ENCODE measurements around the gene CYB561D2. TPM values are rescaled to one million over a fixed set of nuclear protein-coding genes. Genes with fewer than 3 reads are reported as not detected.
A peak's percentile ranks its signal among the peaks of the same experiment; 100 is the strongest.
"Not testable (repeated sequence)": the region's sequence is repeated elsewhere in the genome, so short reads cannot be mapped to it uniquely, and the experiment has no call there.

Gene CYB561D2
- total and polyA plus RNA-seq, 2 donors (not counting 1 experiment from before 2014, with no cell fraction given) = 39.5 to 78.9 TPM

GRCh38 chr3:50303013-50303815 lies 47.4 kb upstream of the CYB561D2 start, which contains the start of gene HYAL1:
TSS of gene HYAL1 (minus strand) at chr3:50303574. CDS start at chr3:50302956, 618 bp downstream.
- no peaks in the 10 kb centered on the region for H3K27me3 ChIP-seq (replicated peaks in 1 of 4; ENCODE audit: control extremely low read depth in 1 of 4, control insufficient read depth in 3 of 4, insufficient read depth in 4 of 4, low read length in 3 of 4)
- H2AFZ ChIP-seq (ENCODE audit: insufficient read depth, low read depth, low read length, poor library complexity, severe bottlenecking) = no peak within 1 kb of the TSS
- ChIA-PET CTCF (interaction anchor here (0.5 to 0.6 kb wide), 2 partner anchors 22 to 51 kb away, joined by 3 read pairs; no protein-coding TSS in a partner anchor), POLR2A (no interaction called here)
- H3K9ac ChIP-seq (ENCODE audit: low read length) = no peak within 1 kb of the TSS
- DNase-seq (no peak), ATAC-seq (ENCODE audit: low read depth) (no peak)
- no peaks in the 10 kb centered on the region for H3K36me3 ChIP-seq (replicated peaks in 1 of 2; ENCODE audit: control extremely low read depth in 1 of 2, control insufficient read depth in 1 of 2, extremely low read depth in 1 of 2, insufficient read depth in 2 of 2, low read length in 1 of 2)
- H3K4me1 ChIP-seq (ENCODE audit: control insufficient read depth in 2 of 2, insufficient read depth in 2 of 2, low read length in 2 of 2) = peaks cover 14 to 24% of the 10 kb centered on the region in 2 donors
- no peak within 1 kb of the TSS for H3K4me2 ChIP-seq (replicated peaks; ENCODE audit: low read depth, low read length, poor library complexity, severe bottlenecking)
- H3K27ac ChIP-seq (ENCODE audit: low read length in 2 of 2) = no peak within 1 kb of the TSS
- Mint-ChIP-seq H3K27me3 (no peaks in the 10 kb centered on the region), H3K9me3 (ENCODE audit: insufficient read depth) (no peaks in the 10 kb centered on the region), H3K4me1 (peaks cover 30% of the 10 kb centered on the region), H3K4me3 (no peak within 1 kb of the TSS), H3K27ac (no peak within 1 kb of the TSS)
- TF ChIP-seq EZH2 (IDR thresholded peaks at IDR 0.05; ENCODE audit: borderline replicate concordance, insufficient read depth, low read depth, low read length, poor library complexity, severe bottlenecking) = no peak
- TF ChIP-seq, protein P1, sequence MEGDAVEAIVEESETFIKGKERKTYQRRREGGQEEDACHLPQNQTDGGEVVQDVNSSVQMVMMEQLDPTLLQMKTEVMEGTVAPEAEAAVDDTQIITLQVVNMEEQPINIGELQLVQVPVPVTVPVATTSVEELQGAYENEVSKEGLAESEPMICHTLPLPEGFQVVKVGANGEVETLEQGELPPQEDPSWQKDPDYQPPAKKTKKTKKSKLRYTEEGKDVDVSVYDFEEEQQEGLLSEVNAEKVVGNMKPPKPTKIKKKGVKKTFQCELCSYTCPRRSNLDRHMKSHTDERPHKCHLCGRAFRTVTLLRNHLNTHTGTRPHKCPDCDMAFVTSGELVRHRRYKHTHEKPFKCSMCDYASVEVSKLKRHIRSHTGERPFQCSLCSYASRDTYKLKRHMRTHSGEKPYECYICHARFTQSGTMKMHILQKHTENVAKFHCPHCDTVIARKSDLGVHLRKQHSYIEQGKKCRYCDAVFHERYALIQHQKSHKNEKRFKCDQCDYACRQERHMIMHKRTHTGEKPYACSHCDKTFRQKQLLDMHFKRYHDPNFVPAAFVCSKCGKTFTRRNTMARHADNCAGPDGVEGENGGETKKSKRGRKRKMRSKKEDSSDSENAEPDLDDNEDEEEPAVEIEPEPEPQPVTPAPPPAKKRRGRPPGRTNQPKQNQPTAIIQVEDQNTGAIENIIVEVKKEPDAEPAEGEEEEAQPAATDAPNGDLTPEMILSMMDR (IDR thresholded peaks at IDR 0.05) = no peak
- 84% methylated on average over 14 of the region's 14 CpGs for whole genome bisulfite sequencing (ENCODE audit: insufficient coverage)
- peaks cover 0 to 9% (median 0%) of the 10 kb centered on the region in 3 donors for H3K9me3 ChIP-seq (ENCODE audit: control extremely low read depth in 1 of 3, control insufficient read depth in 2 of 3, insufficient read depth in 1 of 3, low read length in 2 of 3)
- no peaks in the 10 kb centered on the region for H4K20me1 ChIP-seq (ENCODE audit: control insufficient read depth, insufficient read depth, low read length, poor library complexity, severe bottlenecking)
- intact Hi-C loops (cut with micrococcal nuclease) = no loop called here
- H3K4me3 ChIP-seq (ENCODE audit: control extremely low read depth in 1 of 5, extremely low read depth in 1 of 5, insufficient read depth in 1 of 5, low read depth in 2 of 5, low read length in 4 of 5) = no peak within 1 kb of the TSS
- peaks cover 9% of the 10 kb centered on the region for H3K79me2 ChIP-seq (ENCODE audit: control insufficient read depth, insufficient read depth, low read length)

DNA sequence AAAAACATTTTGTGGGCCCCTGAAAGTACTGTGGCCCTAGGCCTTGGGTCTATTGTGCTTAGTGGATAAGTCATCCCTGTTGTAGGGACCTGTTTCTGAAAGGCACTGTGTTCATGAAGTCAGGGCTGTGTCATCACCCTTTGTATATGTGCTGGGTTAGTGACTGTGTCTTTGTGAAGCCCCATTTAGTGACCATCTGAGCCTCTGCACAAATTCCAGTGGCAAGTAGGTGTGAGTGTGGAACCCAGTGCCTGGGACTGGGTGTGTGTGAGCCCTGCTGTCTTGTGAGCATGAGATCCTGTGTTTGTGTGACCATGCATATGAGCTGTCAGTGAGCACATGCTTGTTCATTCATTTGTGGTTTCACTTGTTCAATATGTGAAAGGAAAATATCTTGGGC lies 46.1 kb upstream of the CYB561D2 start:
- CTCF ChIA-PET = no interaction called here
- Histone ChIP-seq H3K27ac (ENCODE audit: low read length in 2 of 2) (no peak overlapping the region), H4K20me1 (ENCODE audit: control insufficient read depth, insufficient read depth, low read length, poor library complexity, severe bottlenecking) (no peaks in the 10 kb centered on the region), H3K4me2 (replicated peaks; ENCODE audit: low read depth, low read length, poor library complexity, severe bottlenecking) (no peak overlapping the region), H3K9ac (ENCODE audit: low read length) (no peak overlapping the region), H2AFZ (ENCODE audit: insufficient read depth, low read depth, low read length, poor library complexity, severe bottlenecking) (no peak overlapping the region), H3K4me1 (ENCODE audit: control insufficient read depth in 2 of 2, insufficient read depth in 2 of 2, low read length in 2 of 2) (peaks cover 10 to 15% of the 10 kb centered on the region in 2 donors), H3K79me2 (ENCODE audit: control insufficient read depth, insufficient read depth, low read length) (peaks cover 5% of the 10 kb centered on the region), H3K27me3 (replicated peaks in 1 of 4; ENCODE audit: control extremely low read depth in 1 of 4, control insufficient read depth in 3 of 4, insufficient read depth in 4 of 4, low read length in 3 of 4) (no peaks in the 10 kb centered on the region), H3K36me3 (replicated peaks in 1 of 2; ENCODE audit: control extremely low read depth in 1 of 2, control insufficient read depth in 1 of 2, extremely low read depth in 1 of 2, insufficient read depth in 2 of 2, low read length in 1 of 2) (no peaks in the 10 kb centered on the region), H3K9me3 (ENCODE audit: control extremely low read depth in 1 of 3, control insufficient read depth in 2 of 3, insufficient read depth in 1 of 3, low read length in 2 of 3) (peaks cover 0 to 23% (median 0%) of the 10 kb centered on the region in 3 donors), H3K4me3 (ENCODE audit: control extremely low read depth in 1 of 5, extremely low read depth in 1 of 5, insufficient read depth in 1 of 5, low read depth in 2 of 5, low read length in 4 of 5) (no peak overlapping the region)
- intact Hi-C loops (cut with micrococcal nuclease) = no loop called here
- ATAC-seq (ENCODE audit: low read depth) (no peak), DNase-seq (no peak)
- no peaks in the 10 kb centered on the region for H3K27me3 Mint-ChIP-seq
- TF ChIP-seq EZH2 (IDR thresholded peaks at IDR 0.05; ENCODE audit: borderline replicate concordance, insufficient read depth, low read depth, low read length, poor library complexity, severe bottlenecking) = no peak
- TF ChIP-seq, protein P1 (IDR thresholded peaks at IDR 0.05) = no peak
- H3K4me1 Mint-ChIP-seq = peaks cover 19% of the 10 kb centered on the region
- peak overlapping the region; percentile 20 for H3K27ac Mint-ChIP-seq
- no peak overlapping the region for H3K4me3 Mint-ChIP-seq
- H3K9me3 Mint-ChIP-seq (ENCODE audit: insufficient read depth) = no peaks in the 10 kb centered on the region
- POLR2A ChIA-PET = interaction anchor here (0.6 kb wide), 1 partner anchor 31 kb away, joined by 3 read pairs; no protein-coding TSS in a partner anchor

- peaks cover 11% of the 10 kb centered on the region for H3K4me1 Mint-ChIP-seq
- peaks cover 0 to 23% (median 0%) of the 10 kb centered on the region in 3 donors for H3K9me3 ChIP-seq (ENCODE audit: control extremely low read depth in 1 of 3, control insufficient read depth in 2 of 3, insufficient read depth in 1 of 3, low read length in 2 of 3)
- H4K20me1 ChIP-seq (ENCODE audit: control insufficient read depth, insufficient read depth, low read length, poor library complexity, severe bottlenecking); H2AFZ ChIP-seq (ENCODE audit: insufficient read depth, low read depth, low read length, poor library complexity, severe bottlenecking); H3K9ac ChIP-seq (ENCODE audit: low read length); H3K9me3 Mint-ChIP-seq (ENCODE audit: insufficient read depth); H3K4me3 ChIP-seq (ENCODE audit: control extremely low read depth in 1 of 5, extremely low read depth in 1 of 5, insufficient read depth in 1 of 5, low read depth in 2 of 5, low read length in 4 of 5); CTCF ChIA-PET; intact Hi-C loops (cut with micrococcal nuclease); H3K79me2 ChIP-seq (ENCODE audit: control insufficient read depth, insufficient read depth, low read length); POLR2A ChIA-PET; H3K4me3 Mint-ChIP-seq; H3K27ac ChIP-seq (ENCODE audit: low read length in 2 of 2); H3K27me3 Mint-ChIP-seq; DNase-seq; ATAC-seq (ENCODE audit: low read depth); H3K27ac Mint-ChIP-seq; H3K27me3 ChIP-seq (replicated peaks in 1 of 4; ENCODE audit: control extremely low read depth in 1 of 4, control insufficient read depth in 3 of 4, insufficient read depth in 4 of 4, low read length in 3 of 4); H3K36me3 ChIP-seq (replicated peaks in 1 of 2; ENCODE audit: control extremely low read depth in 1 of 2, control insufficient read depth in 1 of 2, extremely low read depth in 1 of 2, insufficient read depth in 2 of 2, low read length in 1 of 2); H3K4me2 ChIP-seq (replicated peaks; ENCODE audit: low read depth, low read length, poor library complexity, severe bottlenecking); H3K4me1 ChIP-seq (ENCODE audit: control insufficient read depth in 2 of 2, insufficient read depth in 2 of 2, low read length in 2 of 2): not testable (repeated sequence)
- 85% methylated on average over 3 of the region's 32 CpGs for WGBS (ENCODE audit: insufficient coverage)
Measured at GRCh38 chr3:50312041-50312440, 38.6 kb upstream of the CYB561D2 start.

All from B cell (primary cell).